GM21529 (cell line): ENCODE results near the gene SH2D4B.
"Not testable (repeated sequence)": the region's sequence is repeated elsewhere in the genome, so short reads cannot be mapped to it uniquely, and the experiment has no call there.

ENCODE experiments used
- ATAC-seq: cut with Tn5 transposase; IDR thresholded peaks from one replicate; pipeline ENCODE4 v1.9.1; 2021; ENCODE audit not compliant: unreplicated experiment

SH2D4B gene

DNA sequence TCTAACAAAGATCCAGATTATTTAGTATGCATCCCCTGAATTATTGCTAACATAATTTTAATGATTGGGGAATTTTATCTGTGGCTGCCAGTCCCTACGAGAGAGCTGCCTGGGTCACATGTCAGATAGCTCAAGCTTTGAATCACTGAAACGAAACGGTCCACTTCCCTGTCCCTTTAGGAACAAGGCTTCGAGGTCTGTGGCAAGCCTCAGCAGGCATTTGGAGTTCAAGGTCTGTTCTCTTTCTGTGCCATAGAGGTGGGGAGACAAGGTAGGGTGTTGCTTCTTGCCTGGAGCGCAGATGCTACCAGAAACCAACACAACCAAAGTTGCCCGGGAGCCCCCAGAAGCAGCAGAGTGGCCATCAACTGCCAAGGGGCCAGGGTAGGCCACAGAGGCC lies 13.9 kb upstream of the SH2D4B start:
- no peak for ATAC-seq

DNA sequence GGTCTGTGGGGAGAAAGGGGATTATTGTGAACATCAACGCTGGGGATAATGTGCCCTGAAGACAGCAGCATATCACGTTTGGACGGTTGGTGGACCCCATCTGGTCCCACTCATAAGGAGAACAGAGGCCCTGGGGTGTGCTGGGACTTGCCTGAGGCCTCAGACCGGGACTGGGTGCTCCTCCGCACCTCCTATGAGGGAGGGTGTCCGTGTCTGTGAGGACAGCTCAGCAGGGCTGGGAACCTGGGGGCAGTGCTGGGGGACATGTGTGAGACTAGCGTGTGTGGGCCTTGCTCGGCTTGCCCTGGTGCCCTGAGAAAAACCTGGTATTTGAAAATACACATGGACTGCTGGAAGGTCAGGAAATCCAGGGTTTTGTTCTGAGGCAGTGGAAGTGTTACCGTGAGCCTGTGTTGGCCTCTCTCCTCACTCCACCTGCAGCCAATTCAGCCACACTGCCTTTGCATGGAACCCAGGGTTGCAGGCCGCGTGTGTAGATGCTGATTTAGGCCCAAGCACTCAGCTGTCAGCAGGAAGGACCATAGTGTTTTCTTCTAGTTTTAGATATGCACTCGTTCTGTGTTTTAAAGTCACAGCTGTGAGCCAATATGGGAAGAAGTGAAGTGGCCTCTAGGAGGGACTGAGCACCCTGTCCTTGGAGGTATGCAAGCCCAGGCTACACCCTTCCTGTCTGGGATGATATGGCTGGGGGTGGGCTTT lies 13.4 kb upstream of the SH2D4B start:
- ATAC-seq = no peak

DNA sequence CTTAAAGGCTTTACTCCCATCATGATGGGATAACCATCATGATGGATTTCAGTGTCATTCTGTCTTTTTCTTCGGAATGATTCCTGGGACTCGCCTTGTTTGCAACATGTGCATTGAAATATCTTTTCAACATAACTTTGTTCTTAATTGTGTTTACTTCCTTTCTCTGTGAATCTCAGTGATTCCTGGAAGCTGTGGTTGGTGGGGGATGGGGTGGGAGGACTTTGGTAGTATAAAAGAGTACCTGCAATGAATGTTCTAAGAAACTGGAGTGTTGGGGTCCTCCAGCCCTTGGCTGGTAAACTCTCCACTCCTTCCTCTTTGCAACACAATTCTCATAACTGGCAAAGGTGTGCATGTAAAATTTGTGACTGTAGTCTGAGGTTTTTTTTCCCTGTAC lies 11.5 kb upstream of the SH2D4B start:
- ATAC-seq = no peak

DNA sequence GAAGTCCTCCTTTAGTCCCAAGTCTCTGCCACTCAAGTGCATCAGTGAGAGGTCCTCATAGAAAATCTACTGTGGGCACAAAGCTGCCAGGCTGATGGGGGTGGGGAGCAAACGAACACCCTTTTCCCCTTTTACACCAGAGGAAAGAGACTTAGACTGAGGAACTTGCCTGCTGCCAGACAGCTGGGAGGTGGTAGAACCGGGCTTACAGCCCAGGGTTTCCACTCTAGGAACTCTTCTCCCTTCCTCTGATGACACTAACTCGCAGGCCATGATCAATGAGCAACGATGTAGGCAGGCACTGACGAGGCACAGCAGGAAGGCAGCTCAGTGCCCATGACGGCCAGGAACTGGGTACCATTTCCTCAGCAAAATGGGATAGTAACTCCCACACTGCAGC lies 11.0 kb upstream of the SH2D4B start:
- ATAC-seq = no peak

DNA sequence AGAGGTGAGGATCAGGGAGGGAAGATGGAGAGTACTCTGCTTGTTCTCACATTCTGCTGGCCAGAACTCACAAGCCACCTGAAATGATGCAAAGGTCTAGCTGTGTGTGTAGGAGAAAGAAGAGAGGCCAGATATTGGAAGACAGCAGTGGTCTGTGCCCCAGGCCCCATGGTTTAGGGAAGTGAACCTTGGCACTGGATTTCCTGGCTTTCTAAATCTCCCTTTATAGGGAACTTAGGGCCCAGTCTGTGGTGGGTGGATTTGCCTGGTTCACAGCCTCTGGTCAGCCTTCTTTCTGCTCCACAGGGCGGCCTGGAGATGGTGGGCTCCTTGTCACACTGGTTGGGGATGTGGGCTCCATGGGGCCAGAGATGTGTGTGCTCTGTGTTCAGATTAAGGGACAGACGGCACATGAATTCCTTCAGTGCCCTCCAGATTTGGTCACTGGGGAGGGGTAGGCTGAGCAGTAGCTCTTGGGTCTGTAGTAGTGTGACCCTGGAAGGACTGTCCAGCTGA lies 9.5 kb upstream of the SH2D4B start:
- ATAC-seq = no peak

DNA sequence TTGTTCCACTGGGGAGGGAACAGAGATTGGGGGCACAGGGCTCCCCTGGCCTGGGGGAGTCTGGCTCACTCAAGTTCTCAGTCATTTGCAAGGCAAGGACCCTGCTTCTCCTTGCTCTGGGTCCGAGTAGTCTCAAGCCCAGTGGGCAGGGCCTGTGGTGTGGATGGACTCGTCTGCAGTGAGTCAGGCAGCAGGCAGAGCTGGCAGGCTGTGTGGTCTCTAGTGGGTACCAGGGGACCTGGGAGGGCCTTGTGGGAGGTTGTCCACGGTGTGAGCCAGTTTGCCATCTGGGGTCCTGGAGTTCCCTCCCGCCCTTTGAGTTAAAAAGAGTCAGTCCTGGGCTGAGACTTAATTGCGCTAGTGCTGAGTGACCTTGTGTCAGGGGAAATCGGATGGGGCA lies 8.8 kb upstream of the SH2D4B start:
- ATAC-seq = no peak

DNA sequence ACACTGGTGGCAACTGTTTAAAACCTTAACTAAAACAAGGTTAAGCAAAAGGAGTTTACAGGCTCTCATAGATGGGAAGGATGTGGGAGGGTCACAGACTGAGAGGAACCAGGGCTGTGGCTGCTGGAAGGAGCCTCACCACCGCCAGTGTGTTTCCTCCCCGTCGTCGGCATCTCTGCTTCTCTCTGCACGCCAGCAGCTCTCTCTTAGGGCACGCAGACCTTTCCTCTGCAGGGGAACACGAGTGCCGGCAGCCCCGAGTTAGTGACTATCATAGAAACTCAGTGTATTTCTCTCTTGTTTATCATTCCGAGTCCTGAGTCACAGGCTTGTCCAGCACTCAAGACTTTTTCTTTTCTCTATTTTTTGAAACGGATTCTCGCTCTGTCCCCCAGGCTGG lies 8.1 kb upstream of the SH2D4B start:
- ATAC-seq = no peak

DNA sequence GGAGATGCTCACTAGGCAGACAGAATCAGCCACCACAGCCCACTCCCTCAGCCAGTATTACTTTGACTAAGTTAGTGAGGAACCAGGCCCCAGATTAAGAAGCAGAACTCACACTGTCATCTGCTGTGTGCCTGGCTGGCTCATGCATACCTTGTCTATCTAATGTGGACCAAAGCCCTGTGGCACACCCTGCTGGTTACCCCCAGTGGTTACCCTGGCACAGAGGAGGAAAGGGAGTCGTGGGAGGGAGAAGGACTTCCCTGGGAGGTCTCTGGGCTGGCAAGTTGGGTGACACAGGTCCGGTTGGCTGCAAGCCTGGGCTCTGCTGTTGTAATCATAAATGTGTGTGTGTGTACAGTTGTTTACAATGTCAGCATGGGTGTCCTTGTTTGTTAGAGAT lies 7.5 kb upstream of the SH2D4B start:
- ATAC-seq = peak; percentile 63

DNA sequence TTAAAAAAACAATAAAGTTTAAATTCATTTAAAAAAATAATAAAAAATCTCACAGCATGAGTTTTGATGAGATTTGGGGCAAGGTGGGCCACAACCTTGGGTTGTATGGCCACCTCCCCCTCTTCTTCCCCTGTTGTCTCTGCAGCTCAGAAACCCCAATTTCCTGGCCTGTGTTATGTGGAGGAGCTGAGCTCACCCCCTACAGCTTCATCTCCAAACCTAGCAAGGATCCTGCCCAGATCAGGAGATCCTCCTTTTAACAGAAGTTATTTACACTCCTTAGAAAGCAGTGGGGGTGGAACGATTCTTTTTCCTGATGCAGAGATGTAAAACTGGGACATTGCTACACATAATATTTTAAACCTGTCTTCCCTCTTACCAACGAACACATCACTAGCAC lies 6.9 kb upstream of the SH2D4B start:
- ATAC-seq = no peak

DNA sequence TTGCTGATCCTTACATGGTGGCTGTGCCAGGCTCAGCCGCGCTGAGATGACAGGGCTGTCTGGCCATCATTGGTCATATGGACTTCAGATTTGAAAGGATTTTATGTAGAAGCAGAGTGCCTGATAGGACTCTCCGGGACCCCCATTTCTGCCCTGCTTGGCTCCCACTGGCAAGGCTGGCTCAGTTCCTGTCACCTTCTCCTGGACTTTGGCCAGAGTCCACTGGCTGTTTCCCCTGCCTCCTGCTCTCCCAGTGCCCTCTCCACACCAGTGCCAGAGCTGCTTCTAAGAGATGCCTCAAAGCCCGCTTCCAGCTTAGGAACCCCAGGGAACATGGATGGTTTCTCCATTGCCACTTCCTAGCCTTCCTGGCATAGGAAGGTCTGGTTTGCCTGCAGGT lies 5.1 kb upstream of the SH2D4B start:
- ATAC-seq = no peak

DNA sequence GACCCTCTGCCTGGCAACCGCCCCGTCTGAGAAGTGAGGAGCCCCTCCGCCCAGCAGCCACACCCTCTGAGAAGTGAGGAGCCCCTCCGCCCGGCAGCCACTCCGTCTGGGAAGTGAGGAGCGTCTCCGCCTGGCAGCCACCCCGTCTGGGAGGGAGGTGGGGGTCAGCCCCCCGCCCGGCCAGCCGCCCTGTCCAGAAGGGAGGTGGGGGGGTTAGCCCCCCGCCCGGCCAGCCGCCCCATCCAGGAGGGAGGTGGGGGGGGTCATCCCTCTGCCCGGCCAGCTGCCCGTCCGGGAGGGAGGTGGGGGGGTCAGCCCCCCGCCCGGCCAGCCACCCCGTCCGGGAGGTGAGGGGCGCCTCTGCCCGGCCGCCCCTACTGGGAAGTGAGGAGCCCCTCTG lies 3.6 kb upstream of the SH2D4B start:
- ATAC-seq = not testable (repeated sequence)

DNA sequence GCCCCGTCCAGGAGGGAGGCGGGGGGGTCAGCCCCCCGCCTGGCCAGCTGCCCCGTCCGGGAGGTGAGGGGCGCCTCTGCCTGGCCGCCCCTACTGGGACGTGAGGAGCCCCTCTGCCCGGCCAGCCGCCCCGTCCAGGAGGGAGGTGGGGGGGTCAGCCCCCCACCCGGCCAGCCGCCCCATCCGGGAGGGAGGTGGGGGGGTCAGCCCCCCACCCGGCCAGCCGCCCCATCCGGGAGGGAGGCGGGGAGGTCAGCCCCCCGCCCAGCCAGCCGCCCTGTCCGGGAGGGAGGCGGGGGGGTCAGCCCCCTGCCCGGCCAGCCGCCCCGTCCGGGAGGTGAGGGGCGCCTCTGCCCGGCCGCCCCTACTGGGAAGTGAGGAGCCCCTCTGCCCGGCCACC lies 3.1 kb upstream of the SH2D4B start:
- not testable (repeated sequence) for ATAC-seq

DNA sequence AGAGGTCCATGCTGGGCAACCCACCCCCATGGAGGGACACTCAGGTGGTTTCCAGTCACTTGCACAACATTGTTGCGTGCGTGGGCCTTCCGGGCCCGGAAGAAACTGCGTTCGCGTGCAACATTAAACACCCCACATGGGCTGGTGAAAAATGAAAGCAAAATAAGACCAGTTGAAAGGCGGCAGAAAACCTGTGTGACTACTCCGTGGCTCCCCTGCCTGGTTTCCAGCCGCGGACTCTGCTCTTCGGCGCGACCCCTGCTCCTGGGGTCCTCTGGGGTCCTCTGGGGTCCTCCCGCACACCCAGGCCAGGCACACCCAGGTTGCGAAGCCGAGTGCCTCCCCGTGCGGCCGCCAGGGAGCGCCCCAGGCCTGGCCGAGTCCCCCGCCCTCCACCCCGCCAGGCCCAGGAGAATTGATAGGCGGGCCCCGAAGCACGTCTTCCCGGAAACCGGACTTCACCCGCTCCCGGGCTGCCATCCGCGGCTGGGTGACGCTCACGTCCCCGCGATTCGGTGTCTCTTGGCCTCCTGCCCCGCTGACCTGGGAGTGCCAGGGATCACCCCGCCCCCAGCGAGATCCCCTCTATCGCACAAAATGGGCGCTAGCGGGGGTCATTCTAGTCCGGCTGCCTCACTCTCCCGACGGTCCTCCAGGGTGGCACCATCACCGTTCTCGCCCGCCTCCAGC lies 1.9 kb upstream of the SH2D4B start:
- peak; percentile 82 for ATAC-seq

DNA sequence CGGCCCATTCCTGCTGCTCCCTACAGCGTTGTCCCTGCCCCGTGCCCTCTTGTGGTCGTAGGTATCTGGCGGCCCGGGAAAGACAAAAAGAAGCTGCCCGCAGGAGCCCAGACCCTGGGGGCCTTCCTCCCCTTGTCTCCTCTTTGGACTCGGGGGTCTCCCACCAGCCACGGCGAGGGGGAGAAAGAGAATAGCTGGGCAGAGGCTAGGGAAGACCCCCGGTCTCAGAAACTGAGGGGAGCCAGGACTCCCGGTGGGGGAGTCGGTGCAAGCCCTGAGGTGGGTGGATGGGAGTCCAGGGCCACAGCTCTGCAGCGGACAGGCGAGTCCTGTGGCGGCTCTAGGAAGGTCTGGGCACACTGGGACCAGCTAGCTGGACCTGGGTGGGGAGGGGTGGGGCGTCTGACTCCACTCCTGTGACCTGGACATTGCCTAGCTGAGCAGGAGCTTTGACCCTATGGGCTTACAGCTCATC lies 1.3 kb upstream of the SH2D4B start:
- no peak for ATAC-seq

DNA sequence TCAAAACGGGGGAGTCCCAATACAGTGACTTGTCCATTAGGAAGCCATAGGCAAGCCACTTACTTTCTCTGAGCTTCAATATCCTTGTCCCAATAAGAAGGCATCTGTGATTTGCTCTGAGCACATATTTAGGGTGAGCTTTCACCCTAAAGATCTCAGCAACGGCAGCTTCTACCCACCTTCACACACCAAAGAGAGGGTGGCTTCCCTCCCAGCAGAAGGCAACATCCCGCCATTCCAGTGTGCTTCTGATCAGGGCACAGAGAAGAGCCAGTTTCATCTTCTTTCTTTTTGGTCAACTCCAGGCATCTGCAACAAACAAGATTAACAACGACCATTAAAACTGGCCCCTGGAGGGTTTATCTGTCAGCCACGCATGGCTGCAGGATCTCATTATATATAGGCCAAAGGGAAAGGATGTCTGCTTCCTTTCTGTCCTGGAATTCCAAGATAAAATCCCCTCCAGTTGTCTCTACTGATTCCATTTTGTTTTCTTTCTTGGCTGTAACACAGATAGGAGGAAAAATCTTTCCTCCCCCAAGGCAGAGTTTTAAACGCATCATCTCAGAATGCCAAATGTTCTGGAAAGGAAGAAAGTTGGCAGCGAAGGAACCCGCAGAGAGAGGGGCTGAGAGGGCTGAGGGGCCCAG lies 491 bp upstream of the SH2D4B start:
- no peak for ATAC-seq

DNA sequence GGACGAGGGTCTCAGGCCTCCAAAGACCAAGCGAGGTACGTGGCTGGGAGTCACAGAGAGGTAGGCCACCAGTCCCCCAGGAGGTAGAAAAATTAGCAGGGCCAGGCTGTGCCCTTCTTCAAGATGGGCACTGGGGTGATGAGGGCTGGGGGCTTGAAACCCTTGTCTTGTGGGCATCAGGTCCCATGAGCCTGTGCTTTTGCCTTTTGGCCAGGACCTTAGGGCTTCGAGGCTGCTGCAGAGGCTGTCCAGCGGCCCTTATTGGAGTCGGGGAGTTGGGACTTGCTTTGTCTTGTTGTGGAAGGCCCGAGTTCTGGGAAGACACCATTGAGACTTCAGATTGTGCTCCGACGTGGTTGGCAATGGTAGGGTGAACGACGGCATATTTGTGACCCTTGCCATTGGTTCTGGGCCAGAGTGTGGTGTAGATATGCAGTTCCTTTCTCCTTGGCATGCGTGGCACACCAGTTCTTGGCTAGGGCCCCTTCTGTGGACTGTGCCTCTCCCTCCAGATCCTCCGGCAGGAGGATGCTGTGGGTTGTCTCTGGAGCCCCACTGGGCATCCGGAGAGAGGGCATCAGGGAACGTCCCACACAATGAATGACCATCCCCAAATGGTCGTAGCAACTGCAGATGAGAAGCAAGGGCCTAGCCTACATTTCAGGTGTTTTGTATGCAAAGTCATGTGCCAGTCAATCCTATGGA lies 931 bp downstream of the SH2D4B start:
- ATAC-seq = no peak

DNA sequence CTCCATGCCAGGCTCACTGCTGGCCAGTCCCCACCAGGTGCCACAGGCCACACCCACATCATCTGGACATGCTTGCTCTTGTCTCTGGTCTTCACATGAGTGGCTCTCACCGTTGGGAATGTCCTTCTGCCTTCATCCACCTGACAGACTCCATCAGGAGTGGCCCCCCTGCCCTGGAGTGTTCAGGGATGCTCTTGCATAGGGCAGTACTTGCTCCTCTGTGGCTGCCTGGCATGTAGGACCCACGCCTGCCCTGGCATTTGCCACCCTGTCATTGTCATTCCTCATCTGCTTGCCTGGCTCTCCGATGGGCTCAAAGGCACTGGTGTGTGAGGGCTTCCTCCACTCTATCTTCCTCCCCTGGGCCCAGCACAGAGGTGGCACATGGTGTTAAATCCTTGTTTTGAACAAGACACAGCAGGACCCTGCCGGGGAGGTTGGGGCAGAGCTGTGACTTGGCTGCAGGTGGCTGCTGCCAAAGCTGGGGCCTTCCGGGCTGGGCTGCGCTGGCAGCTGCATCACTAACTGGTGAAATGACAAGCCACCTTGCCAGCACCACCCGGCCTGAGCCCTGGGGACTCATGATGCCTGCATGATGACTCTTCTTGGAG lies 1.8 kb downstream of the SH2D4B start:
- ATAC-seq = no peak

DNA sequence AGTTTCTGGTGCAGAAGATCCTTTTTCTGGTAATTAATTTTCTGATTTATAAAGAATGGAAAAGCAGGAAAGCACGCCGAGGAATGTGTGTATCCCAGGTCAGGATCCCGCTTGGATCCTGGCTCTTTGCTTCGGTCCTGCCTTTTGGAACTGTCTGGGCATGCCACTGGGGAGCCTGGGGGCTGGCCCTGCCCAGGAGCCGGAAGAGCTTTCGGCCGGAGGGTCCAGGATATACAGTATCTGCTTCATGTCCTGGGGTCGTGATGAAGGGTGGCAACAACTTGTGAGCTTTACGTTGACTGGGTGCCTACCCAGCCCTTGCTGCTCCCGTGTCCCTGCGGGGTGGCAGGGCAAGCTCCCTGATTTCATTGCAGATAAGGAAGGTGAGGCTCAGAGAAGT lies 2.4 kb downstream of the SH2D4B start:
- ATAC-seq = no peak

DNA sequence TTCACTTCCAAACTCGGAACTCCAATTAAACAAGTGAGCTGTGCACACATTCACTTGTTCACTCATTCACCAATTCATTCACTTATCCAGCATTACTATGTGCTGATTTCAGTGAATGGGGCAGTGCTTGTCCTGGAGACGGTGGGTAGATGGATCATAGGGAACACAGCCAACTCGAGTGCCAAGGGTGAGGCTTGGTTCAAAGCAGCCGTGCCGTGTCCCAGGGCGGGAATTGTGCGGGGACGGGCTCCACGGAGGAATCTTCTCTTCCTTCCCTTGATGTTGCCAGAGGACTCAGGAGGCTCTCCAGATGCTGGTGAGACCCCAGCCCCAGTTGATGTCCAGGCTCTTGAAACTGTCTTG lies 2.9 kb downstream of the SH2D4B start:
- no peak for ATAC-seq

DNA sequence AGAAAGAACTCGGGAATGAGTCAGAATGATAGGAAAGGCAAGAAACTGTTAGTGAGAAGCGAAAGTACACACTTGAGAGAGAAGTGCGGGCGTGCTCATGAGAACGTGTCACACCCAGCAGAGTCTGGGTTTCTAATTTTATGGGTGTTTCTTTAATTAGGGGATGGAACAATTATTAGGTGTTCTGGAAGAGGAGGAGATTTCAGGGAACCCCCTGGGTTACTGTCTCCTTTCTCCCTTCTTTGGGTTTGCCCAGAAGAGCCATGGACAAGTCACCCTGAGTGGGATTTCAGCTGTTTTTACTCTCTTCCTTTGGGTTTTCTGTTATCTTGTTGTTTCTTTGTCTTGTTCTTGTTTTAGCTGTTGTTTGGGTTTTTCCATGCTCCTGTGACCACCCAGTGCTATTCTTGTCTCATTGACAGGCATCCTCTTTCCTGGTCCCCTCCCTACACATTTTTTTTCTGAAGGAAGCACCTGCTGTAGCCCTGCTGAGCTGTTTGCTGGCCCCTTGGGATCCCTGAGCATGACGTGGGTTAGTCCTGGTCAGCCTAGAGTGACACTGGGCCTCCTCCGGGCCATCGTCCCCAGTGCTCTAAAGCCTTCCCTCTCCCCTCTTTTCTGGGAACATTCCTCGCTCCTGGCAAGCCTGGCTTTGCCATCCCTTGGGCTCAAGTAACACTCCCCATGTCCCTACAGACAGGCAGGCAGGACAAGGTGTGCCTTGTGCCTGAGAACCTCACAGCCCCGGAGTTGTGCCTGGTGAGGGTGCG lies 3.5 kb downstream of the SH2D4B start:
- ATAC-seq = peak; percentile 64
